ENCODE results near the gene GPR68.

- TF ChIP-seq CTCF (IDR thresholded peaks at IDR 0.05) (no peak), POLR2AphosphoS5 (IDR thresholded peaks at IDR 0.05; ENCODE audit: low read depth, low read length) (no peak), REST (IDR thresholded peaks at IDR 0.05; ENCODE audit: insufficient read depth in 1 of 2, low read depth in 2 of 2, low read length in 1 of 2) (no peak), SIN3A (IDR thresholded peaks at IDR 0.05; ENCODE audit: borderline replicate concordance, insufficient read depth, low read depth, low read length) (no peak)
These were observed 37.5 kb downstream of the GPR68 start for GRCh38 chr14:91207008-91207407.

Data from Panc1 (cell line).